Kidney (tissue), 14 donors: Measurements from ENCODE around the gene ABHD12. TPM values are rescaled to one million over a fixed set of nuclear protein-coding genes. Genes with fewer than 3 reads are reported as not detected.

Experiments used
- DNase-seq, 5 donors: peaks; one replicate each; pipeline ENCODE4 v3.0.0-alpha.2; 2013 to 2020
- FAIRE-seq: peaks from 2 replicates; lab custom pipeline; 2012; peaks lifted over from hg19 to GRCh38; lab: Jason Lieb, UNC
- H3K27ac ChIP-seq, 2 donors: one replicate each; pipeline ENCODE4 v1.7.0; 2013; ENCODE audit warnings: low read depth in 2 of 2, low read length in 2 of 2, inconsistent platforms in 1 of 2
- H3K27me3 ChIP-seq: one replicate; pipeline ENCODE4 v1.7.1; 2013; ENCODE audit warnings: low read length, inconsistent platforms; ENCODE audit not compliant: control insufficient read depth, insufficient read depth
- H3K36me3 ChIP-seq, 3 donors: one replicate each; pipeline versions ENCODE4 v1.7.0 to v1.7.1; 2013; ENCODE audit warnings: low read length in 3 of 3, control low read depth in 1 of 3, inconsistent platforms in 1 of 3; ENCODE audit not compliant: insufficient read depth in 3 of 3, control insufficient read depth in 2 of 3
- H3K4me1 ChIP-seq, 3 donors: one replicate each; pipeline versions ENCODE4 v1.7.0 to v1.7.1; 2013; ENCODE audit warnings: low read length in 3 of 3, inconsistent platforms in 1 of 3, low read depth in 1 of 3; ENCODE audit not compliant: control insufficient read depth in 2 of 3, insufficient read depth in 2 of 3
- H3K4me3 ChIP-seq, 3 donors: one replicate each; pipeline versions ENCODE4 v1.7.0 to v1.8.1; 2013; ENCODE audit warnings: low read length in 3 of 3, control low read depth in 1 of 3, inconsistent platforms in 1 of 3
- H3K9ac ChIP-seq, 3 donors: one replicate each; pipeline versions ENCODE4 v1.7.0 to v1.7.1; 2013; ENCODE audit warnings: low read length in 3 of 3, control low read depth in 1 of 3, inconsistent platforms in 1 of 3
- H3K9me3 ChIP-seq, 3 donors: one replicate each; pipeline versions ENCODE4 v1.7.0 to v1.7.1; 2013; ENCODE audit warnings: low read length in 3 of 3, control low read depth in 1 of 3, inconsistent platforms in 1 of 3; ENCODE audit not compliant: control insufficient read depth in 2 of 3, insufficient read depth in 1 of 3
- intact Hi-C: fragments of 100-400 bp; cut with DNase I; formaldehyde crosslinking; loops from one replicate; pipeline ENCODE4 v1.11.1; 2022
- polyA plus RNA-seq: library from polyadenylated mRNA; stranded (reverse); fragments of 350-450 nt; fragmentation: Illumina TruSeq; extraction: RNeasy Lipid Tissue Mini Kit (QIAGEN cat#74804); gene quantifications from one replicate; pipeline ENCODE4 v1.2.3, GENCODE V29; 2014; ENCODE audit warnings: low read depth, low replicate concordance; ENCODE audit not compliant: insufficient read depth
- total RNA-seq: library from RNA; stranded (reverse); fragmentation: NEBNext Ultra II Directional; extraction: Animal tissue kit (Norgen Biotek cat#: 25700); gene quantifications from one replicate; pipeline ENCODE4 v1.2.1, GENCODE V29; 2021
- TF ChIP-seq, protein P1 (sequence below): IDR thresholded peaks from 3 replicates; pipeline ENCODE4 v1.5.1; 2012; ENCODE audit warnings: mild to moderate bottlenecking, moderate library complexity, borderline replicate concordance; ENCODE audit not compliant: insufficient read depth; ENCODE audit errors: extremely low read depth
- donor health status: control.
- donor health status: control.
- donor health status: control.
- donor health status: control.
- donor health status: control.
- donor health status: DM: yes; HTN: yes; CAD: no.
- donor health status: Normal renal cell carcinoma (clear cell type).

Gene ABHD12
- total and polyA plus RNA-seq, 2 donors from 2014 or later, result 61.5 to 68.1 TPM

DNA sequence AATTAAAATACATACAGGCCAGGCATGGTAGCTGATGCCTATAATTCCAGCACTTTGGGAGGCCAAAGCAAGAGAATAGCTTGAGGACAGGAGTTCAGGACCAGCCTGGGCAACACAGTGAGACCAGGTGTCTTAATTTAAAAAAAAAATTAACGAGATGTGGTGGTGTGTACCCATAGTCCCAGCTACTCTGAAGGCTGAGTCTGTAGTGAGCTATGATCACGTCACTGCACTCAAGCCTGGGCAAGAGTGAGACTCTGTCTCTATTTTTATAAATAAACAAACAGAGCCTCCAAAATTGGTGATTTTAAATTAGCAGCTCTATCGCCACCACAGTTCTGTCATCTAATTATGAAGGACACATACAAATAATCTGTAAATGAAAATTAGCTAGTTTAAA, 37.9 kb downstream of the ABHD12 start:
- Histone ChIP-seq H3K4me3 (no peak overlapping the region), H3K27ac (no peak overlapping the region), H3K4me1 (peaks cover 0 to 7% (median 4%) of the 10 kb centered on the region in 3 donors), H3K9ac (no peak overlapping the region), H3K9me3 (no peaks in the 10 kb centered on the region), H3K36me3 (no peaks in the 10 kb centered on the region), H3K27me3 (no peaks in the 10 kb centered on the region)
- DNase-seq (no peak), FAIRE-seq (no peak)
- TF ChIP-seq, protein P1, sequence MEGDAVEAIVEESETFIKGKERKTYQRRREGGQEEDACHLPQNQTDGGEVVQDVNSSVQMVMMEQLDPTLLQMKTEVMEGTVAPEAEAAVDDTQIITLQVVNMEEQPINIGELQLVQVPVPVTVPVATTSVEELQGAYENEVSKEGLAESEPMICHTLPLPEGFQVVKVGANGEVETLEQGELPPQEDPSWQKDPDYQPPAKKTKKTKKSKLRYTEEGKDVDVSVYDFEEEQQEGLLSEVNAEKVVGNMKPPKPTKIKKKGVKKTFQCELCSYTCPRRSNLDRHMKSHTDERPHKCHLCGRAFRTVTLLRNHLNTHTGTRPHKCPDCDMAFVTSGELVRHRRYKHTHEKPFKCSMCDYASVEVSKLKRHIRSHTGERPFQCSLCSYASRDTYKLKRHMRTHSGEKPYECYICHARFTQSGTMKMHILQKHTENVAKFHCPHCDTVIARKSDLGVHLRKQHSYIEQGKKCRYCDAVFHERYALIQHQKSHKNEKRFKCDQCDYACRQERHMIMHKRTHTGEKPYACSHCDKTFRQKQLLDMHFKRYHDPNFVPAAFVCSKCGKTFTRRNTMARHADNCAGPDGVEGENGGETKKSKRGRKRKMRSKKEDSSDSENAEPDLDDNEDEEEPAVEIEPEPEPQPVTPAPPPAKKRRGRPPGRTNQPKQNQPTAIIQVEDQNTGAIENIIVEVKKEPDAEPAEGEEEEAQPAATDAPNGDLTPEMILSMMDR, result no peak
- intact Hi-C loops, result no loop called here

DNA sequence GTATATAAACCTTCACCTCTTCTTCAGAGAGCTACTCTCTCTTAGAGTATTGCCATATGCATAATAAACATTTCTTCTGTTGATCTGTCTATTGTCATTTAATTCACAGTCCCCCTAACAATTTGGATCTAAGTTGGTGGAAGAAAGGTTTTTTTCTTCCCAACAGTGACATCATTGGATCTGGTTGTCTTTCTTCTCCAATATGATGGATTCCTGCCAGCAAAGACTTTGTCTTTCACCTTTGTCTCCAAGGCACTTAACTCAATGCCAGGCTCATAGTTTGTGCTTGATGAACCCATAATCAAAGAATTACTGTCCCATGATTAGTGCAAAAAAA, 39.6 kb downstream of the ABHD12 start:
- H3K4me3 ChIP-seq, result no peak overlapping the region
- intact Hi-C loops, result no loop called here
- FAIRE-seq (no peak), DNase-seq (no peak)
- H3K4me1 ChIP-seq, result peaks cover 0 to 7% (median 4%) of the 10 kb centered on the region in 3 donors
- TF ChIP-seq, protein P1, result no peak
- no peaks in the 10 kb centered on the region for H3K36me3 ChIP-seq
- H3K9me3 ChIP-seq, result no peaks in the 10 kb centered on the region
- no peak overlapping the region for H3K27ac ChIP-seq
- H3K9ac ChIP-seq, result no peak overlapping the region
- H3K27me3 ChIP-seq, result no peaks in the 10 kb centered on the region

DNA sequence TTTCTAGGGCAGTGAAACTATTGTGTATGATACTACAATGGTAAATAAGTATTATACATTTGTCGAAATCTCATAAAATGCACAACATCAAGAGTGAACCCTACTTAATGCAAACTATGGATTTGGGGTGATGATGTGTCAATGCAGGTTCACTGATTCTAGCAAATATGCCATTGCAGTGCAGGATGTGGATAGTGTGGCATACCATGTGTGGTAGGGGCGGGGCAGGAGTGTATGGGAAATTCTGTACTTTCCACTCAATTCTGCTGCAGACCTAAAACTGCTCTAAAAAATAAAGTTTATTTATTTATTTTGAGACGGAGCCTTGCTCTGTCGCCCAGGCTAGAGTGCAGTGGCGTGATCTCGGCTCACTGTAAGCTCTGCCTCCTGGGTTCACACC, 44.3 kb downstream of the ABHD12 start:
- Histone ChIP-seq H3K4me1 (peaks cover 0 to 5% (median 0%) of the 10 kb centered on the region in 3 donors), H3K27ac (no peak overlapping the region), H3K27me3 (no peaks in the 10 kb centered on the region), H3K4me3 (no peak overlapping the region), H3K9me3 (no peaks in the 10 kb centered on the region), H3K36me3 (no peaks in the 10 kb centered on the region), H3K9ac (no peak overlapping the region)
- intact Hi-C loops, result no loop called here
- no peak for DNase-seq
- TF ChIP-seq, protein P1, result no peak
- no peak for FAIRE-seq

DNA sequence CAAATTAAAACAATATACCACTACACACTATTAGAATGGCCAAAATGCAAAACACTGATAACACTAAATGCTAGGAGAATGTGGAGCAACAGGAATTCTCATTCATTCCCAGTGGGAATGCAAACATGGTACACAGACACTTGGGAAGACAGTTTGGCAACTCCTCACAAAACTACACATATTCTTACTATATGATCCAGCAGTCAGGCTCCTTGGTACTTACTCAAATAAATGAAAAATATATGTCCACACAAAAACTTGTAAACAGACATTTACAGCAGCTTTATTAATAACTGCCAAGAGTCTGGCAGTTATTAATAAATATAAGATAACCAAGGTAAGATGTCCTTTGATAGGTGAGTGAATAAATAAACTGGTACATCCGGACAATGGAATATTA, 44.9 kb downstream of the ABHD12 start:
- TF ChIP-seq, protein P1, result no peak
- intact Hi-C loops, result no loop called here
- H3K9me3 ChIP-seq, result no peaks in the 10 kb centered on the region
- H3K36me3 ChIP-seq, result no peaks in the 10 kb centered on the region
- FAIRE-seq, result no peak
- no peaks in the 10 kb centered on the region for H3K27me3 ChIP-seq
- DNase-seq, result no peak
- no peak overlapping the region for H3K4me3 ChIP-seq
- H3K27ac ChIP-seq, result no peak overlapping the region
- peaks cover 0 to 5% (median 0%) of the 10 kb centered on the region in 3 donors for H3K4me1 ChIP-seq
- H3K9ac ChIP-seq, result no peak overlapping the region
